ENCODE results near the gene HIVEP3.

DNA sequence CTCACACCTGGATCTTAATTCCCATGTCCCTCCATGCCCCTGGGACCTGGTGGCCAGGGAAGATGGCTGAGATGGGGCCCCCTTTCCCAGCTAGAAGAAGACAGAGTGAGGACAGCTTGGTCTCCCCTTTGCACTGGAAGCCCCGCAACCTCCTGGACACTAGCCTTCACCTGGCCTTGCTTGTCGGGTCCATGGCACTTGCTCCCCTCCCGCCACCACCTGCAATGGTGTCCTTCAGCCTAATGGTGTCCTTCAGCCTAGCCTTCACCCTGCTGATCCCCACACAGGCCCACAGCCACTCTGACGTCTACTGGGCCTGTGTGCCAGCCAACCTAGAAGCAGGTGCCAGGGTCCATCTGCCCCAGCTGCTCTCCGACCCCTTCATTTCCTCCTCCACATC lies 388.3 kb downstream of the HIVEP3 start:
- TF ChIP-seq PAX5 (IDR thresholded peaks at IDR 0.05; ENCODE audit: insufficient read depth, low read length, severe bottlenecking) (no peak), POLR2A (IDR thresholded peaks at IDR 0.05; ENCODE audit: low read depth, low read length) (no peak), POU2F2 (IDR thresholded peaks at IDR 0.05; ENCODE audit: low read depth, low read length) (no peak), POLR2AphosphoS5 (IDR thresholded peaks at IDR 0.05; ENCODE audit: low read depth, low read length) (no peak), SPI1 (IDR thresholded peaks at IDR 0.05; ENCODE audit: low read depth, low read length) (no peak), TAF1 (IDR thresholded peaks at IDR 0.05; ENCODE audit: low read depth, low read length) (no peak)

Measured in GM12891 (cell line).